ENCODE results near the gene ABCA2.

GRCh38 chr9:137077010-137077747, 49.1 kb upstream of the ABCA2 start, which contains the start of gene UAP1L1:
- TF ChIP-seq ETV6 (CRISPR knock-in tag; IDR thresholded peaks at IDR 0.05) (no peak), ZNF317 (CRISPR knock-in tag; IDR thresholded peaks at IDR 0.05; ENCODE audit: borderline replicate concordance, low read depth) (no peak), CTCF (IDR thresholded peaks at IDR 0.05) (no peak)
